Loucy (cell line): Measurements from ENCODE around the gene CNPPD1.

ENCODE experiments used
- H2AFZ ChIP-seq: fragments of 200-600 bp; sonication (generic); 2 replicates; pipeline ENCODE4 v1.6.0; 2016; ENCODE audit warnings: antibody characterized with exemption, mild to moderate bottlenecking, low read length, moderate library complexity
- H3F3A ChIP-seq: fragments of 200-600 bp; 2 replicates; pipeline ENCODE4 v1.6.0; 2016; ENCODE audit warnings: antibody characterized with exemption, low read depth, mild to moderate bottlenecking
- H3K27me3 ChIP-seq: fragments of 200-600 bp; sonication (generic); 2 replicates; pipeline ENCODE4 v1.6.1; 2014; ENCODE audit warnings: low read length, mild to moderate bottlenecking; ENCODE audit not compliant: insufficient read depth, poor library complexity, severe bottlenecking
- H3K36me3 ChIP-seq: fragments of 200-600 bp; sonication (generic); 2 replicates; pipeline ENCODE4 v1.6.1; 2016; ENCODE audit warnings: low read length; ENCODE audit not compliant: insufficient read depth
- H3K4me1 ChIP-seq: fragments of 200-600 bp; sonication (generic); 2 replicates; pipeline ENCODE4 v1.5.1; 2014; ENCODE audit warnings: low read length, mild to moderate bottlenecking; ENCODE audit not compliant: insufficient read depth, poor library complexity, severe bottlenecking
- H3K4me2 ChIP-seq: fragments of 200-600 bp; sonication (generic); 2 replicates; pipeline ENCODE4 v1.6.0; 2014; ENCODE audit warnings: antibody characterized with exemption, low read length, low read depth, mild to moderate bottlenecking; ENCODE audit not compliant: poor library complexity, severe bottlenecking
- H3K4me3 ChIP-seq: fragments of 200-600 bp; sonication (generic); 2 replicates; pipeline ENCODE4 v1.5.1; 2014; ENCODE audit warnings: low read length, mild to moderate bottlenecking, mixed read lengths; ENCODE audit not compliant: poor library complexity, severe bottlenecking
- H3K79me2 ChIP-seq: fragments of 200-600 bp; sonication (generic); 2 replicates; pipeline ENCODE4 v1.6.1; 2014; ENCODE audit warnings: low read length; ENCODE audit not compliant: insufficient read depth
- H3K9ac ChIP-seq: fragments of 200-600 bp; sonication (generic); 2 replicates; pipeline ENCODE4 v1.6.0; 2014; ENCODE audit warnings: mild to moderate bottlenecking, low read depth, low read length, moderate library complexity; ENCODE audit not compliant: poor library complexity, severe bottlenecking
- H3K9me2 ChIP-seq: fragments of 200-600 bp; sonication (generic); replicated peaks from 2 replicates; pipeline ENCODE4 v1.6.1; 2016; ENCODE audit warnings: low read depth, low read length, mixed read lengths
- H3K9me3 ChIP-seq: fragments of 200-600 bp; sonication (generic); 2 replicates; pipeline ENCODE4 v1.6.1; 2014; ENCODE audit warnings: mild to moderate bottlenecking, antibody characterized with exemption, low read length, low read depth; ENCODE audit not compliant: insufficient read depth
- H4K20me1 ChIP-seq: fragments of 200-600 bp; sonication (generic); 2 replicates; pipeline ENCODE4 v1.6.0; 2014; ENCODE audit warnings: antibody characterized with exemption, low read length, mild to moderate bottlenecking; ENCODE audit not compliant: insufficient read depth, poor library complexity, severe bottlenecking
- EZH2phosphoT487 ChIP-seq: fragments of 200-600 bp; IDR thresholded peaks from 2 replicates; pipeline ENCODE4 v1.6.1; 2018; ENCODE audit warnings: antibody characterized with exemption, mild to moderate bottlenecking, moderate library complexity, borderline replicate concordance
- TF ChIP-seq, protein P1 (sequence below): fragments of 200-600 bp; sonication (generic); conservative IDR thresholded peaks from 2 replicates; pipeline ENCODE4 v1.5.1; 2014; ENCODE audit warnings: mild to moderate bottlenecking, antibody characterized with exemption, low read length

CNPPD1 gene

GRCh38 chr2:219176818-219177551 is at the start of gene CNPPD1:
CNPPD1 (minus strand) TSS chr2:219176925; CDS start chr2:219176828, 97 bp downstream.
- Histone ChIP-seq H2AFZ (peak within 1 kb of the TSS; percentile 77), H3K36me3 (peaks cover 22% of the 10 kb centered on the region; the same call in 1 of the 2 replicates)
- TF ChIP-seq, protein P1, sequence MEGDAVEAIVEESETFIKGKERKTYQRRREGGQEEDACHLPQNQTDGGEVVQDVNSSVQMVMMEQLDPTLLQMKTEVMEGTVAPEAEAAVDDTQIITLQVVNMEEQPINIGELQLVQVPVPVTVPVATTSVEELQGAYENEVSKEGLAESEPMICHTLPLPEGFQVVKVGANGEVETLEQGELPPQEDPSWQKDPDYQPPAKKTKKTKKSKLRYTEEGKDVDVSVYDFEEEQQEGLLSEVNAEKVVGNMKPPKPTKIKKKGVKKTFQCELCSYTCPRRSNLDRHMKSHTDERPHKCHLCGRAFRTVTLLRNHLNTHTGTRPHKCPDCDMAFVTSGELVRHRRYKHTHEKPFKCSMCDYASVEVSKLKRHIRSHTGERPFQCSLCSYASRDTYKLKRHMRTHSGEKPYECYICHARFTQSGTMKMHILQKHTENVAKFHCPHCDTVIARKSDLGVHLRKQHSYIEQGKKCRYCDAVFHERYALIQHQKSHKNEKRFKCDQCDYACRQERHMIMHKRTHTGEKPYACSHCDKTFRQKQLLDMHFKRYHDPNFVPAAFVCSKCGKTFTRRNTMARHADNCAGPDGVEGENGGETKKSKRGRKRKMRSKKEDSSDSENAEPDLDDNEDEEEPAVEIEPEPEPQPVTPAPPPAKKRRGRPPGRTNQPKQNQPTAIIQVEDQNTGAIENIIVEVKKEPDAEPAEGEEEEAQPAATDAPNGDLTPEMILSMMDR = no peak
- TF ChIP-seq EZH2phosphoT487 = no peak

DNA sequence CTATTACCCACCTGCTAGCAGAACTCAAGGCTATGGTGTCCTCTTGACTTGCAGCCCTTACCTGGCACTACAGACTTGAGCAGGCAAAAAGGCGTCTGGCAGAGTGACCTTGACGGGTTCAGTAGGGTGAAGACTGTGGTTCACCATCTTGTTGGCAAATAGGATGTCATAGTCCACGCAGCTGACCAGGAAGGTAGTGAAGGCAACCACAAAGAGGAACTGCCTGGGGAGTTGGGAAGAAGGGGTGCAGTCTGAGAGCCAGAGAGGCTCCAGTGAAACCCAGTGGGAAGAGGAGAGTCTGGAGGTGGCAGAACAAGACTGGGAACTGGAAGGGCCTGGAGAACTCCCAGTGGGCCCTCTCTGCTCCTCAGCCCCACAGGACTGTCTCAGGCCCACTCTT is 48.6 kb upstream of the CNPPD1 start:
- no peaks in the 10 kb centered on the region for H3K27me3 ChIP-seq
- no peaks in the 10 kb centered on the region for H3F3A ChIP-seq
- H3K4me2 ChIP-seq = no peak overlapping the region
- H3K9me2 ChIP-seq = no peaks in the 10 kb centered on the region
- no peak overlapping the region for H2AFZ ChIP-seq
- TF ChIP-seq, protein P1 = no peak
- TF ChIP-seq EZH2phosphoT487 = no peak
- H3K36me3 ChIP-seq = peaks cover 55% of the 10 kb centered on the region; the same call in 1 of the 2 replicates
- no peaks in the 10 kb centered on the region for H3K9me3 ChIP-seq
- peaks cover 28% of the 10 kb centered on the region for H3K79me2 ChIP-seq
- H3K4me1 ChIP-seq = peaks cover 10% of the 10 kb centered on the region
- H3K9ac ChIP-seq = no peak overlapping the region
- H3K4me3 ChIP-seq = no peak overlapping the region
- H4K20me1 ChIP-seq = peaks cover 13% of the 10 kb centered on the region

More at GRCh38 chr2:219176818-219177551, at the start of gene CNPPD1:
- Histone ChIP-seq H3K4me3 (peak within 1 kb of the TSS; percentile 97), H3F3A (peaks cover 9% of the 10 kb centered on the region; the same call in 1 of the 2 replicates), H3K9ac (peak within 1 kb of the TSS; percentile 85), H3K27me3 (no peaks in the 10 kb centered on the region), H3K9me2 (no peaks in the 10 kb centered on the region), H3K9me3 (no peaks in the 10 kb centered on the region), H3K4me2 (peak within 1 kb of the TSS; percentile 92), H3K79me2 (peaks cover 61% of the 10 kb centered on the region), H3K4me1 (peaks cover 36% of the 10 kb centered on the region), H4K20me1 (peaks cover 32% of the 10 kb centered on the region)

GRCh38 chr2:219223831-219224610 is 47.3 kb upstream of the CNPPD1 start:
- no peaks in the 10 kb centered on the region for H3K27me3 ChIP-seq
- peaks cover 57% of the 10 kb centered on the region; the same call in 1 of the 2 replicates for H3K36me3 ChIP-seq
- peaks cover 13% of the 10 kb centered on the region for H4K20me1 ChIP-seq
- H3K9me2 ChIP-seq = no peaks in the 10 kb centered on the region
- H3K4me1 ChIP-seq = peaks cover 10% of the 10 kb centered on the region
- H3K9me3 ChIP-seq = no peaks in the 10 kb centered on the region
- no peak overlapping the region for H2AFZ ChIP-seq
- H3K9ac ChIP-seq = no peak overlapping the region
- peaks cover 22% of the 10 kb centered on the region for H3K79me2 ChIP-seq
- H3F3A ChIP-seq = no peaks in the 10 kb centered on the region
- no peak overlapping the region for H3K4me2 ChIP-seq
- no peak overlapping the region for H3K4me3 ChIP-seq
- no peak for TF ChIP-seq EZH2phosphoT487
